GM19239 (cell line): Measurements from ENCODE around the gene CTSW.

Experiments used
- DNase-seq: peaks from one replicate; pipeline ENCODE4 v3.0.0; 2011; ENCODE audit warnings: low spot score; ENCODE audit not compliant: insufficient read length
- FAIRE-seq: peaks from 2 replicates; lab custom pipeline; 2011; peaks lifted over from hg19 to GRCh38; lab: Jason Lieb, UNC

CTSW gene

GRCh38 chr11:65854852-65855837 is 24.5 kb upstream of the CTSW start:
- no peak for DNase-seq

GRCh38 chr11:65855927-65856363 is 23.7 kb upstream of the CTSW start:
- DNase-seq (no peak), FAIRE-seq (no peak)

More at GRCh38 chr11:65854852-65855837, 24.5 kb upstream of the CTSW start:
- FAIRE-seq: no peak

GRCh38 chr11:65856689-65857499 is 22.7 kb upstream of the CTSW start:
- peak; percentile 53 for FAIRE-seq
- DNase-seq: peak; percentile 75

GRCh38 chr11:65857500-65857852 is 22.2 kb upstream of the CTSW start:
- DNase-seq (no peak), FAIRE-seq (no peak)

- peak; percentile 91 for FAIRE-seq
These were observed 21.6 kb upstream of the CTSW start, which contains the start of gene CFL1 for GRCh38 chr11:65857853-65858680. Gene CFL1, minus strand, starts transcription at chr11:65858180. Its CDS starts 81 bp downstream, at chr11:65858099.

GRCh38 chr11:65858681-65859087 is 21.0 kb upstream of the CTSW start:
- DNase-seq: no peak
- no peak for FAIRE-seq

More at GRCh38 chr11:65857853-65858680, 21.6 kb upstream of the CTSW start, which contains the start of gene CFL1:
- peak; percentile 77 for DNase-seq

- FAIRE-seq: peak; percentile 94
These were observed 20.4 kb upstream of the CTSW start for GRCh38 chr11:65859095-65859811.

GRCh38 chr11:65859812-65860277 is 19.8 kb upstream of the CTSW start:
- DNase-seq (no peak), FAIRE-seq (no peak)

More at GRCh38 chr11:65859095-65859811, 20.4 kb upstream of the CTSW start:
- DNase-seq: peak; percentile 82

- FAIRE-seq (peak; percentile 92), DNase-seq (peak; percentile 91)
These were observed 19.1 kb upstream of the CTSW start, which contains the start of gene MUS81 for GRCh38 chr11:65860278-65861164. Gene MUS81, plus strand, starts transcription at chr11:65860433. Its CDS starts 321 bp downstream, at chr11:65860754.

GRCh38 chr11:65861165-65861505 is 18.5 kb upstream of the CTSW start:
- FAIRE-seq (no peak), DNase-seq (no peak)

GRCh38 chr11:65861533-65862183 is 18.0 kb upstream of the CTSW start:
- FAIRE-seq: no peak
- no peak for DNase-seq

- DNase-seq: no peak
- FAIRE-seq: no peak
These were observed 17.4 kb upstream of the CTSW start for GRCh38 chr11:65862191-65862735.

- no peak for DNase-seq
- FAIRE-seq: no peak
These were observed 16.4 kb upstream of the CTSW start for GRCh38 chr11:65862941-65863888.

- DNase-seq (no peak), FAIRE-seq (no peak)
These were observed 15.5 kb upstream of the CTSW start for GRCh38 chr11:65863889-65864705.

GRCh38 chr11:65864706-65865471 is 14.7 kb upstream of the CTSW start:
- FAIRE-seq (no peak), DNase-seq (no peak)
